Measurements from ENCODE around the gene GAS2L2. TPM values are rescaled to one million over a fixed set of nuclear protein-coding genes. Genes with fewer than 3 reads are reported as not detected.
A peak's percentile ranks its signal among the peaks of the same experiment; 100 is the strongest.

Gene GAS2L2
- total RNA-seq, 2 donors from 2014 or later = not detected

- TF ChIP-seq POLR2A (IDR thresholded peaks at IDR 0.05) = no peak
- no peak for TF ChIP-seq CTCF (IDR thresholded peaks at IDR 0.05)
- no peaks in the 10 kb centered on the region for H3K27me3 ChIP-seq
- no peak overlapping the region for H3K4me3 ChIP-seq
- DNase-seq (no peak), ATAC-seq (no peak)
- H3K4me1 ChIP-seq = peaks cover 15% of the 10 kb centered on the region
- WGBS, 2 donors = 83 to 85% methylated on average over 4 of the region's 4 CpGs
- no peaks in the 10 kb centered on the region for H3K9me3 ChIP-seq
- H3K36me3 ChIP-seq (replicated peaks in 1 of 2; ENCODE audit: insufficient read depth in 1 of 2, low read depth in 2 of 2) = peaks cover 0 to 15% of the 10 kb centered on the region in 2 donors
- no peak overlapping the region for H3K27ac ChIP-seq
- intact Hi-C loops (cut with DNase I) = no loop called here
Observed at GRCh38 chr17:35725058-35725457, 28.0 kb downstream of the GAS2L2 start.

DNA sequence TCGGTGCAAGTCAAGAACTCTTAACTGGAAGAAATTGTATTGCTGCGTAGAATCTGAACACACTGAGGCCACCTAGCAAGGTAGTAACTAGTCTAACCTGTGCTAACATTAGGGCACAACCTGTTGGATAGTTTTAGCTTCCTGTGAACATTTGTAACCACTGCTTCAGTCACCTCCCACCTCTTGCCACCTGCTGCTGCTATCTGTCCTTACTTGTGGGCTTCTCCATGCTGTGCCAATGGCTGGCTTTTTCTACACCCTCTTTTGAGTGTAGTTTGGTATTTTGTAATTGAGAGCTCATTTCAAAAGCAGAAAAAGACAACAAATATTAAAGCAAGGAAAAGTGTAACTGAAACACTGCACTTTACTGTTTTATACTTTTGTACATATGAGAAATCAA lies 29.3 kb downstream of the GAS2L2 start:
- no peak for TF ChIP-seq POLR2A (IDR thresholded peaks at IDR 0.05)
- no peak for TF ChIP-seq CTCF (IDR thresholded peaks at IDR 0.05)
- H3K27me3 ChIP-seq = no peaks in the 10 kb centered on the region
- ATAC-seq (no peak), DNase-seq (no peak)
- no peaks in the 10 kb centered on the region for H3K9me3 ChIP-seq
- H3K36me3 ChIP-seq (replicated peaks in 1 of 2; ENCODE audit: insufficient read depth in 1 of 2, low read depth in 2 of 2) = peaks cover 0 to 15% of the 10 kb centered on the region in 2 donors
- intact Hi-C loops (cut with DNase I) = no loop called here
- H3K4me3 ChIP-seq = no peak overlapping the region
- WGBS, 2 donors = 95 to 100% methylated on average over 2 of the region's 2 CpGs
- H3K27ac ChIP-seq = no peak overlapping the region
- peaks cover 15% of the 10 kb centered on the region for H3K4me1 ChIP-seq

GRCh38 chr17:35717475-35717874 lies 35.6 kb downstream of the GAS2L2 start:
- Histone ChIP-seq H3K27ac (peak overlapping the region; percentile 57 to 71 (median 65)), H3K36me3 (replicated peaks in 1 of 2; ENCODE audit: insufficient read depth in 1 of 2, low read depth in 2 of 2) (no peaks in the 10 kb centered on the region), H3K4me3 (no peak overlapping the region), H3K4me1 (peaks cover 31% of the 10 kb centered on the region), H3K9me3 (no peaks in the 10 kb centered on the region), H3K27me3 (no peaks in the 10 kb centered on the region)
- intact Hi-C loops (cut with DNase I) = no loop called here
- DNase-seq (no peak), ATAC-seq (peak; percentile 50)
- TF ChIP-seq POLR2A (IDR thresholded peaks at IDR 0.05) (no peak), CTCF (IDR thresholded peaks at IDR 0.05) (no peak)
- 30 to 35% methylated on average over 2 of the region's 2 CpGs for WGBS, 2 donors

DNA sequence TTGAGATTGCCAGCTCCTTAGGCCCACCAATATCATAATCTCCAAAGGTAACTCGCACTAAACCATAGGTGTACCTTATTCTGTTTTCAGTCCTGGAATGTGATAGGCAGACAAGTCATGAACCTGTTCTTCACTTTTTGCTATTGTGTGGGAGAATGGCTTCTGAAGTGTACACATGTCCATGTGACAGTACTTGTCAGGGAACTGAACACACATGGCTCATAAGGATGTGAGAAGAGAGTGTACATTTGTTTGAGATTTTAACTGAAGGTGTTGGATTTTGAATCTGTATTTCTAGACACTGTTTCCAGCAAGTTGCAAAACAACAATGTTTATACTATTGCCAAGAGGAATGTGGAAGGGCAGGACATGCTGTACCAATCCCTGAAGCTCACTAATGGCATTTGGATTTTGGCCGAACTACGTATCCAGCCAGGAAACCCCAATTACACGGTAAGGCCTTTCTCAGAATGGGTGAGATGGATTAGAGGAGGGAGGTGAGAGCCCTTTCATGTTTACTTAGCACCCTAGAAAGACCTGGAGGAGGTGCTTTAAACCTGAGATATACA lies 36.1 kb downstream of the GAS2L2 start:
- Histone ChIP-seq H3K4me3 (no peak overlapping the region), H3K27me3 (no peaks in the 10 kb centered on the region), H3K4me1 (peaks cover 35% of the 10 kb centered on the region), H3K27ac (peak overlapping the region; percentile 57 to 71 (median 65)), H3K9me3 (no peaks in the 10 kb centered on the region), H3K36me3 (replicated peaks in 1 of 2; ENCODE audit: insufficient read depth in 1 of 2, low read depth in 2 of 2) (no peaks in the 10 kb centered on the region)
- intact Hi-C loops (cut with DNase I) = no loop called here
- TF ChIP-seq POLR2A (IDR thresholded peaks at IDR 0.05) = no peak
- no peak for TF ChIP-seq CTCF (IDR thresholded peaks at IDR 0.05)
- ATAC-seq (peak; percentile 78), DNase-seq (peak; percentile 26 to 67 (median 50))
- 62 to 63% methylated on average over 4 of the region's 4 CpGs for WGBS, 2 donors

DNA sequence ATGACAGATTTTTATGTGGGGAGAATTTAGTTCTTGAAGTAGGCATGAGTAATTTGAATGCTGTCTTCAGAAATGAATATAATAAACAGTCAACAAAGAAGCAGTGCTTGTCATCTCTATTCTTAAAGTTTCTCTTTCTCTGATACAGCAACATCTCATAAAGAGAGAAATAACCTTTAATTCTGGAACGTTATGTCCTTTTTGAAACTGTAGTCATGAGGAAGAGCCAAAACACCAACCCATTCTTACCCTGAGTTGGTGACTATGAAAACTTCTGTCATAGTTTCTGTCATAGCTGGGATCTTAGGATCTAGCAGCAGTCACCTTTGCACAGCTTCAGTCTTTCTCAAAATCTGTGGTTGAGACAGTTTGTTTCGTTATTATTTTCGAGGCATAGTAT lies 36.9 kb downstream of the GAS2L2 start:
- no peaks in the 10 kb centered on the region for H3K36me3 ChIP-seq (replicated peaks in 1 of 2; ENCODE audit: insufficient read depth in 1 of 2, low read depth in 2 of 2)
- no peak overlapping the region for H3K4me3 ChIP-seq
- ATAC-seq (no peak), DNase-seq (no peak)
- no peaks in the 10 kb centered on the region for H3K27me3 ChIP-seq
- TF ChIP-seq CTCF (IDR thresholded peaks at IDR 0.05) = no peak
- 81 to 84% methylated on average over 3 of the region's 3 CpGs for WGBS, 2 donors
- peak overlapping the region; percentile 12 to 71 (median 60) for H3K27ac ChIP-seq
- no peaks in the 10 kb centered on the region for H3K9me3 ChIP-seq
- intact Hi-C loops (cut with DNase I) = no loop called here
- peaks cover 35% of the 10 kb centered on the region for H3K4me1 ChIP-seq
